Peyer's patch (tissue), 4 donors: ENCODE measurements around the gene NPTX2. TPM values are rescaled to one million over a fixed set of nuclear protein-coding genes. Genes with fewer than 3 reads are reported as not detected.

Experiments used
- DNase-seq, 3 donors: peaks; one replicate each; pipeline ENCODE4 v3.0.0-alpha.2; 2017 to 2019
- H3K27ac ChIP-seq, 4 donors: fragments of 200-600 bp; sonication (generic); one replicate each; pipeline ENCODE4 v1.5.1; 2016 to 2019
- H3K27me3 ChIP-seq, 2 donors: fragments of 200-600 bp; sonication (generic); one replicate each; pipeline ENCODE4 v1.5.1; 2019
- H3K36me3 ChIP-seq, 3 donors: fragments of 200-600 bp; sonication (generic); one replicate each; pipeline ENCODE4 v1.5.1; 2016 to 2019
- H3K4me1 ChIP-seq, 4 donors: fragments of 200-600 bp; sonication (generic); one replicate each; pipeline ENCODE4 v1.5.1; 2016 to 2019
- H3K4me3 ChIP-seq, 4 donors: fragments of 200-600 bp; sonication (generic); 1 replicate in 3 of 4; 2 replicates in 1 of 4; pipeline ENCODE4 v1.5.1; 2016 to 2019; ENCODE audit warnings: mild to moderate bottlenecking in 1 of 4
- H3K9me3 ChIP-seq, 4 donors: fragments of 200-600 bp; sonication (generic); one replicate each; pipeline ENCODE4 v1.5.1; 2016 to 2019; ENCODE audit warnings: mild to moderate bottlenecking in 1 of 4
- POLR2A ChIP-seq, 2 donors: fragments of 450-650 bp; IDR thresholded peaks; one replicate each; pipeline ENCODE4 v1.5.1; 2017; ENCODE audit warnings: antibody characterized with exemption in 2 of 2, mild to moderate bottlenecking in 2 of 2, moderate library complexity in 2 of 2
- total RNA-seq, 4 donors: library from RNA; depleted of rRNA; stranded (reverse); fragments of >200 nt; gene quantifications; one replicate each; pipeline ENCODE4 v1.1.0, GENCODE V29; 2016
- TF ChIP-seq, protein P1 (sequence below), 6 experiments: fragments of 450-650 bp in 4 of 6; fragments of 200-600 bp in 2 of 6; sonication (generic) in 1 of 6; IDR thresholded peaks; one replicate each; pipeline ENCODE4 v1.5.1; 2017 to 2019; ENCODE audit warnings: antibody characterized with exemption in 6 of 6, mild to moderate bottlenecking in 3 of 6, moderate library complexity in 1 of 6

Gene NPTX2, protein sequence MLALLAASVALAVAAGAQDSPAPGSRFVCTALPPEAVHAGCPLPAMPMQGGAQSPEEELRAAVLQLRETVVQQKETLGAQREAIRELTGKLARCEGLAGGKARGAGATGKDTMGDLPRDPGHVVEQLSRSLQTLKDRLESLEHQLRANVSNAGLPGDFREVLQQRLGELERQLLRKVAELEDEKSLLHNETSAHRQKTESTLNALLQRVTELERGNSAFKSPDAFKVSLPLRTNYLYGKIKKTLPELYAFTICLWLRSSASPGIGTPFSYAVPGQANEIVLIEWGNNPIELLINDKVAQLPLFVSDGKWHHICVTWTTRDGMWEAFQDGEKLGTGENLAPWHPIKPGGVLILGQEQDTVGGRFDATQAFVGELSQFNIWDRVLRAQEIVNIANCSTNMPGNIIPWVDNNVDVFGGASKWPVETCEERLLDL
- total RNA-seq = 1 to 10 TPM in 3 of 4 donors, under 1 TPM in 1; 0.94 to 4.2 (median 3.9) TPM

DNA sequence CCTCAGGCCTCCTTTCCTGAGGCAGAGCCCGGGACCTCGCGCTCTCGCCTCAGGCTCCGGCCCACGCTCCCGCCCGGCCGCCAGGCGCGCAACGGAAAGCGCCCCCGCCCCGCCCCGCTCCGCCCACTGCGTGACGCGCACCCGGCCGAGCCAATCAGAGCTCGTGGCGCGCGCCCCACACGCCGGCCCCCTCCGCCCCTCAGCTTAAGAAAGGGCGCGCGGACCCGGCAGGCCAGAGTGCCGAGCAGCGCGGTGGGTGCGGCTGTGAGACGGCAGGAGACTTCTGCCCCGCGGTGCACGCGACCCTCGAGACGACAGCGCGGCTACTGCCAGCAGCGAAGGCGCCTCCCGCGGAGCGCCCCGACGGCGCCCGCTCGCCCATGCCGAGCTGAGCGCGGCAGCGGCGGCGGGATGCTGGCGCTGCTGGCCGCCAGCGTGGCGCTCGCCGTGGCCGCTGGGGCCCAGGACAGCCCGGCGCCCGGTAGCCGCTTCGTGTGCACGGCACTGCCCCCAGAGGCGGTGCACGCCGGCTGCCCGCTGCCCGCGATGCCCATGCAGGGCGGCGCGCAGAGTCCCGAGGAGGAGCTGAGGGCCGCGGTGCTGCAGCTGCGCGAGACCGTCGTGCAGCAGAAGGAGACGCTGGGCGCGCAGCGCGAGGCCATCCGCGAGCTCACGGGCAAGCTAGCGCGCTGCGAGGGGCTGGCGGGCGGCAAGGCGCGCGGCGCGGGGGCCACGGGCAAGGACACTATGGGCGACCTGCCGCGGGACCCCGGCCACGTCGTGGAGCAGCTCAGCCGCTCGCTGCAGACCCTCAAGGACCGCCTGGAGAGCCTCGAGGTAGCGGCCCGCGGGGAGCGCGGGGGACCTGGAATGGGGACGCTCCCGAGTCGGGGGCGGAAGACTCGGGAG is at the start of gene NPTX2:
NPTX2 (plus strand) TSS at position 235 of the 909 bp plus-strand sequence; CDS start at position 412, 177 bp downstream.
- Histone ChIP-seq H3K36me3 (no peaks in the 10 kb centered on the region), H3K27me3 (peaks cover 0 to 27% of the 10 kb centered on the region in 2 donors), H3K27ac (no peak within 1 kb of the TSS), H3K4me1 (peaks cover 0 to 26% (median 0%) of the 10 kb centered on the region in 4 donors), H3K9me3 (no peaks in the 10 kb centered on the region), H3K4me3 (peak within 1 kb of the TSS in 2 of 4 donors; percentile 43 to 46)
- DNase-seq = peak in 2 of 3 donors; percentile 54 to 70
- TF ChIP-seq, protein P1, sequence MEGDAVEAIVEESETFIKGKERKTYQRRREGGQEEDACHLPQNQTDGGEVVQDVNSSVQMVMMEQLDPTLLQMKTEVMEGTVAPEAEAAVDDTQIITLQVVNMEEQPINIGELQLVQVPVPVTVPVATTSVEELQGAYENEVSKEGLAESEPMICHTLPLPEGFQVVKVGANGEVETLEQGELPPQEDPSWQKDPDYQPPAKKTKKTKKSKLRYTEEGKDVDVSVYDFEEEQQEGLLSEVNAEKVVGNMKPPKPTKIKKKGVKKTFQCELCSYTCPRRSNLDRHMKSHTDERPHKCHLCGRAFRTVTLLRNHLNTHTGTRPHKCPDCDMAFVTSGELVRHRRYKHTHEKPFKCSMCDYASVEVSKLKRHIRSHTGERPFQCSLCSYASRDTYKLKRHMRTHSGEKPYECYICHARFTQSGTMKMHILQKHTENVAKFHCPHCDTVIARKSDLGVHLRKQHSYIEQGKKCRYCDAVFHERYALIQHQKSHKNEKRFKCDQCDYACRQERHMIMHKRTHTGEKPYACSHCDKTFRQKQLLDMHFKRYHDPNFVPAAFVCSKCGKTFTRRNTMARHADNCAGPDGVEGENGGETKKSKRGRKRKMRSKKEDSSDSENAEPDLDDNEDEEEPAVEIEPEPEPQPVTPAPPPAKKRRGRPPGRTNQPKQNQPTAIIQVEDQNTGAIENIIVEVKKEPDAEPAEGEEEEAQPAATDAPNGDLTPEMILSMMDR (IDR thresholded peaks at IDR 0.05) = peak in 3 of 6 experiments; percentile 40 to 53 (median 51)
- TF ChIP-seq POLR2A (IDR thresholded peaks at IDR 0.05) = no peak

DNA sequence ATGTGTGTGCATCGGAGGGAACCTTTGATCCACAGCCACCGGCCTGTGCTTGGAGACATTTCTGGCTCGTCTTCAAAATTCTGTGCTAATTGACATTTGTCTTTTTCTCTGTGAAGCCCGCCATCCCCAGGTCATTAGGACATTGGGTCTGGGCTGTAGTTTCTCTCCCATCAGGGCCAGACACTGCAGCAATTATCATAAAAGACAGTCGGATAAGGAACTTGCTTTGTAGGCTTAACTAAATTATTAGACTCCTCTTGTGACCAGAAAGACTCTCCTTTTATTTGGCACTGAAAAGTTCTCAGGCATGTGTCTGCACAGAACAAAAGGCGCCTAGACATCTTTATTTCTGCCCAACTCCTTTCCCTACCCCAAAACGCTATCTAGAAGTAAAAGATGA is 49.1 kb upstream of the NPTX2 start:
- H3K36me3 ChIP-seq = no peaks in the 10 kb centered on the region
- H3K9me3 ChIP-seq = peaks cover 0 to 5% (median 0%) of the 10 kb centered on the region in 4 donors
- H3K4me1 ChIP-seq = no peaks in the 10 kb centered on the region
- H3K27ac ChIP-seq = no peak overlapping the region
- H3K27me3 ChIP-seq = no peaks in the 10 kb centered on the region
- TF ChIP-seq, protein P1 (IDR thresholded peaks at IDR 0.05) = no peak
- H3K4me3 ChIP-seq = no peak overlapping the region
- DNase-seq = no peak

DNA sequence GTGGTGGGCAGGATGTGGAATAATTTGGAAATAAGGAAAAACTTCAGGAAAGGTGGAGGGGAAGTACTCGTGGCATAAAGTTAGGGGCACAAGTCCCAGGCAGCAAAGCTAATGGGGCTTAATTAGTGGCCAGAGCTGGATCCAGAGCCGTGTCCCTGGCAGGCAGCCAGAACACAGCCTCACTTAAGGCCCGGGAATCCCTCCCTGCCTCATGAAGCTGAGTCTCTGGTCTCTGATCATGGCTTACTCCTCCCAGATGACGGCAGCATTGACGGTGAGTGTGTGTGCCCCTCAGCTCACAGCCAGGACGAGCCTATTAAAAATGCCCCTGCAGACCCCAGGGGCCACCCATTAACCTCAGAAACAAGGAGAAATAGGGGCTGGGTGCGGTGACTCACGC is 48.2 kb upstream of the NPTX2 start:
- peaks cover 0 to 5% (median 0%) of the 10 kb centered on the region in 4 donors for H3K9me3 ChIP-seq
- DNase-seq = no peak
- no peak for TF ChIP-seq POLR2A (IDR thresholded peaks at IDR 0.05)
- TF ChIP-seq, protein P1 (IDR thresholded peaks at IDR 0.05) = no peak
- H3K27ac ChIP-seq = no peak overlapping the region
- H3K27me3 ChIP-seq = no peaks in the 10 kb centered on the region
- no peaks in the 10 kb centered on the region for H3K4me1 ChIP-seq
- H3K36me3 ChIP-seq = no peaks in the 10 kb centered on the region
- no peak overlapping the region for H3K4me3 ChIP-seq

DNA sequence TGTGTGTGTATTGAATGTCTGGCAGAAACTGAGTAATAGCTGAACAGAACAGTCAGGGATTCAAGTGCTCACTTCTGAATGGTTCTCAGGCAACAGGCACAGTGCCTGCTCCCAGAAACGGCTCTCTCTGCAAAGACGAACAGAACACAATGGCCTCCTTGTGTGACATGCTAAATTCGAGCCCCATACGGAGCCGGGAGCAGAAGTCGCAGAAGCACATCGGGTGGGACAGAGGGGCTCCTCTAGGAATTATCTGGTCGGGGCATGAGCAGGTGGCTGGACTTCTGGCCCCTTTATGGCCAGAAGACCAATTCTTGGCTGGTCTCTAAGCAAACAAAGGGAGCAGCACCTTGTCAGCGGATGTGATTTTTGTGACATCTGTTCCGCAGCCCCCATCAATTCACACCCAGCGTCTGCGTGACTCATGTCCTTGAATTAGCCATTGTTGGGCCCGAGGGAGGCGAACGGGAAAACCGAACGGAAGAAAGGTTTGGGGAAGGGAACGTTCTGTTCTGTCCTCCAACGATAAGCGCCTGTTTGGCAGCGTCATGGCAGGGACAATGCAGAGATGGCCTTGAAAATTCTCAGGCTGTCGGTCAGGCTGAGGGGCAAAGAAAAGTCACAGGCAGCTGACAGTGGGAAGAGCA is 47.3 kb upstream of the NPTX2 start:
- DNase-seq = no peak
- TF ChIP-seq, protein P1 (IDR thresholded peaks at IDR 0.05) = no peak
- no peak for TF ChIP-seq POLR2A (IDR thresholded peaks at IDR 0.05)
- H3K36me3 ChIP-seq = no peaks in the 10 kb centered on the region
- H3K4me3 ChIP-seq = no peak overlapping the region
- no peaks in the 10 kb centered on the region for H3K27me3 ChIP-seq
- H3K9me3 ChIP-seq = peaks cover 0 to 5% (median 0%) of the 10 kb centered on the region in 4 donors
- no peak overlapping the region for H3K27ac ChIP-seq
- no peaks in the 10 kb centered on the region for H3K4me1 ChIP-seq

DNA sequence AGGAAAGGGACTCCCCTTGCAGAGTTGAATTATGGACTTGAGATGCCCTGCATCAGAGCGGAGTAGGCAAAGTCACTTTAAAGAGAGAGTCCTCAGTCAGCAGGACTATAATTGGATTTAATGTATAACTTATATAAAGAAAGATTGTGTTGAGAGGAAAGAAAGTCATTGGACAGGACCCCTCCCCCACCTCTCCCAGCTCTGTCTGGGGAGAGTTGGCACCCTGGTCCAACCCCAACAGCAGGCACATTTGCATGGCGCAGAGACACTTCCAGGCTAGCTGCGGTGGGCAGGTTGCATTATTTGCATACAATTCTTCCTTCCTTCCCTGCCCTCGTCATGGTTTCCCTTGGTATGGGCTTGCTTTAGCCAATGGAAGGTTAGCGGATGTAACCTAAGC is 46.1 kb upstream of the NPTX2 start:
- Histone ChIP-seq H3K4me3 (no peak overlapping the region), H3K27ac (no peak overlapping the region), H3K9me3 (no peaks in the 10 kb centered on the region), H3K27me3 (no peaks in the 10 kb centered on the region), H3K36me3 (no peaks in the 10 kb centered on the region), H3K4me1 (no peaks in the 10 kb centered on the region)
- DNase-seq = no peak
- TF ChIP-seq POLR2A (IDR thresholded peaks at IDR 0.05) = no peak
- TF ChIP-seq, protein P1 (IDR thresholded peaks at IDR 0.05) = no peak
